ENCODE measurements around the gene ABCC6.
A peak's percentile ranks its signal among the peaks of the same experiment; 100 is the strongest.
"Not testable (repeated sequence)": the region's sequence is repeated elsewhere in the genome, so short reads cannot be mapped to it uniquely, and the experiment has no call there.

ABCC6 gene

GRCh38 chr16:16190546-16190945 is 32.7 kb downstream of the ABCC6 start:
- no peak for ATAC-seq
- DNase-seq: no peak

DNA sequence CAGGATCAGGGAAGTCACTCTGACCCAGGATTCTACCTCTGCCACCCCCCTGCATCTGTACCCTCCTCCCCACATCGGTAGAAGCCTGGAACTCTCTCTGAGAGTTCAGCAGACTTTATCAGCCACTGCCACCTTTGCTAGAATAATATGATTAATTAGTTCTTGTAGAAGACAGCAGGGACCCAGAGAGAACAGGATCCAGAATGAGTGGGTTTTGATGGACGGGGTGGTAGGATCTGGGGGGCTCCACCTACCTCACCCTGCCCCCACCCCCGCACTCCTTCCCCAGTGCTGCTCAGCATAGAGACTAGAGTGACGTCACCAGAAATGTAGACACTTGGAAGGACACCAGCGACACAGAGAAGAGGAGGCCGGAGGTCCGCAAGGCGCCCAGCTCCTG is 33.5 kb downstream of the ABCC6 start:
- DNase-seq (no peak), ATAC-seq (no peak)

GRCh38 chr16:16188827-16189226 is 34.5 kb downstream of the ABCC6 start:
- no peak for ATAC-seq
- no peak for DNase-seq

DNA sequence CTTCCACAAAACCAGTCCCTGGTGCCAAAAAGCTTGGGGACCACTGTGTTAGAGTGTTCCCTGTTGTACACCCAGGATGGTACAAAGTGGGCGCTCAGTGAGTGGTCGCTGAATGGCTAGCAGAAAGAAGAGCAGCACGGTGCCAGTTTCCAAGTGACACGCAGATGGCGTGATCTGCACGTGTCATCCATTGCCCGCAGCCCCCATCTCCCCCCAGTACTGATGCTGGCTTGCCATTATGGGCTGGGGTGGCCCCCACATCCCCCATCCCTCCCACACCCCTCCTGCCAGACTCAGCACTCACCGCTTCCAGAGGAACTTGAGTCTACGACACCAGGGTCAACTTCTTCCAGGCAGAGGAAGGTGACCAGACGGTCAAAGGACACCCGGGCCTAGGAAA is 36.5 kb downstream of the ABCC6 start:
- DNase-seq (no peak), ATAC-seq (no peak)

DNA sequence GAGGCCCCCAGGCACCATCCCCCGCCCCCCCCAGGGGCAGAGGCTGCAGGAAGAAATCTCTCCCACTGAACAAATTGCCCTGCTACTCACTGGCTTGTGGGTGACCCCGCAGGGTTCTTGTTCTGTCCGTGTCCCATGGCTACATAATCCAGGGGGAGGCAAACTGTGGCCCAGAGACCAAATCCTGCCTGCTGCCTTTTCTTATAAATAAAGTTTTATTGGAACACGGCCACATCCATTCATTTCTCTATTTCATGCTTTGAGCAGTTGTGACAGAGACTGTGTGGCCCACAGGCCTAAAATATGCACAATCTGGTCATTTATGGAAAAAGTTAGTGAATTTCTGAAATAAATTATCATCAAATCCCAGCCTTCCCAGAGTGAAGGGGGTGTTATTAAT is 38.2 kb downstream of the ABCC6 start:
- DNase-seq (no peak), ATAC-seq (no peak)

- ATAC-seq: no peak
- no peak for DNase-seq
These were observed 38.7 kb downstream of the ABCC6 start for GRCh38 chr16:16184594-16184993.

- ATAC-seq (no peak), DNase-seq (peak; percentile 9)
These were observed 39.7 kb downstream of the ABCC6 start for GRCh38 chr16:16183562-16183961.

DNA sequence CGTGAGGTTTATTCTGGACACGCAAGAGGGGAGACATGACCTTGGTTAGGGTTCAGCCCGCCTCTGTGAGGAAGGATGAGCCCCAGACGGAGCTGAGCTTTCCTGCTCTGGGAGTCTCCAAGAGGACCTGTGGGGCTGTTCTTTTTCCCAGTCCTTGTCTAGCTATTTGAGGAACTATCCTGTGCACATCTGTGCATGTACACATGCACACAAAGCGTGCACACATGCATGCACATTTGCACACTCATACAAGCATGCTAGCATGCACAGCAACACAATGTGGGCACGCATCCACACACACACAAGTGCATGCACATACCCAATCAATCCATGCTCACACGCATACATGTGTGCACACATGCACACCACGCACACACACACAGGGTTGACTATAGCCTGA is 40.4 kb downstream of the ABCC6 start:
- ATAC-seq: no peak
- DNase-seq: no peak

- ATAC-seq, DNase-seq: not testable (repeated sequence)
These were observed 41.5 kb downstream of the ABCC6 start for GRCh38 chr16:16181748-16182147.

GRCh38 chr16:16178455-16179162 is 44.7 kb downstream of the ABCC6 start:
- DNase-seq: no peak
- ATAC-seq: no peak

DNA sequence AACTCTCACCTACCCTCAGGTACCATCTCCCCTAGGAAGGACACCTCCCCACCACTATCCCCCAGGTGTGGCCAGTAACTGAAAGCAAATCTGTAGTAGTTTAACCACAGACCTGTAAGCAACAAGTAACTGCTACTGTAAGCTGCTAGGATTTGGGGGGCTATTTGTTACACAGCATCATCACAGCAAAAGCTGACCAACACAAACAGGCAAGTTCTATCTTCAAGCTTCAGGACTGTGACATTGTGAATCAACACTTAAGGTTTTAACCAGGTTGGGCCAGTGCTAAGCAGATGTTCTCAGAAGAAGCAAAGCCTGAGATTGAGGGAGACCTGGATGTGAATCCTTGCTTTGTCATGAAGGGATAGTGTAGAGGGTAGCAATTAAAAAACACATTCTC is 47.0 kb downstream of the ABCC6 start:
- DNase-seq (no peak), ATAC-seq (no peak)

DNA sequence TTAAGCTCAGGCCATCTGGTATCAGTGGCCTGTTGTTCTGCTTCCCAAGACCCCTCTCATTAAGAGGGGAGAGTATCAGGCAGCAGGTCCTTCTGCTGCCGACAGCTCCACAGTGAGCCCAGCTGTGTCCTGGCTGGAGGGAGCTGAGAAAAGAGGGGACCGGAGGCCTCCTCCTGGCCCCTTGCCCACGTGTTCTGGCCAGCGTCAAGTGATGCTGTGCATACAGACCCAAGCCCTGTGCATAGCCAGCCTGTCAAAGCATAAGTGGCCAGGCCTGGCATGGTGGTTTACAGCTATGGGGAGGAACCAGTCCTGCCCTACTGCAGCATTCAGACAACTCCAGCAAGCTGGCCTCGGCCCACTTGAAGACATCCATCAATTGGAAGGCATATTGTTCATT is 48.0 kb downstream of the ABCC6 start:
- DNase-seq (no peak), ATAC-seq (no peak)

- ATAC-seq (no peak), DNase-seq (no peak)
These were observed 50.3 kb downstream of the ABCC6 start for GRCh38 chr16:16172991-16173390.

DNA sequence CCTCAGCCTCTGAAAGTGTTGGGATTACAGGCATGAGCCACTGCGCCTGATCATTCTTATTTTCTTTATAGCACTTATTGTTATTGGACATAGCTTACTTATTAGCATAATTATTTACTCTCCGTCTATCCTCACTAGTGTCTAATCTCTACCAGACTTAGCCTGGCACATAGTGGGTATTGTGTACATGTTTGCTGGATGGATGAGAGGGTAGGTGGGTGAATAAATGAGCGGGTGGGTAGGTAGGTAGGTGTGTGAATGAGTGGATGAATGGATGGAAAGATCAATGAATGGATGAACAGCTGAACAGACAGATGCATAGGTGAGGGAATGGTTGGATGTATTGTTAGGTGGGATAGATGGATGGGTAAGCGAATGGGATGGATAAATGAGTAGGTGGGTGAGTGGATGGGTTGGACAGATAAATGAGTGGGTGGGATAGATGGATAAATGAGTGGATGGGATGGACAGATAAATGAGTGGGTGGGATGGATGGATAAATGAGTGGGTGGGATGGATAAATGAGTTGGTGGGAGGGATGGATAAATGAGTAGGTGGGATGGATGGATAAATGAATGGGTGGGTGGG is 51.9 kb downstream of the ABCC6 start:
- DNase-seq: no peak
- no peak for ATAC-seq

GRCh38 chr16:16169615-16170014 is 53.7 kb downstream of the ABCC6 start:
- DNase-seq (no peak), ATAC-seq (no peak)

DNA sequence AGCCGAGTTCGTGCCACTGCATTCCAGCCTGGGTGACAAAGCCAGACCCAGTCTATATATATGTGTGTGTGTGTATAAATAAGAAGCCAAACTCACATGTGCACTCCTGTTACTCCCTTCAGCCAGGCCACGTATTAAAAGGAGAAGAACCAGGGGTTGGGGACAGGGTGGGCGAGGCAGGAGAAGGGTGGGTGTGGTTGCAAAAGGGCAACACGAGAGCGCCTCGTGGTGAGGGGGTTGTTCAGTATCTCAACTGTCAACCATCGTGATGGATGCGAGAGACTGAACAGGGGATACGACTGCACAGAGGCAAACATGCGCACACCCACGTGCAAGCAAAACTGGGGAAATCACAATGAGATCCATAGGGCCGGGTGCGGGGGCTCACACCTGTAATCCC is 54.9 kb downstream of the ABCC6 start:
- no peak for ATAC-seq
- DNase-seq: no peak

DNA sequence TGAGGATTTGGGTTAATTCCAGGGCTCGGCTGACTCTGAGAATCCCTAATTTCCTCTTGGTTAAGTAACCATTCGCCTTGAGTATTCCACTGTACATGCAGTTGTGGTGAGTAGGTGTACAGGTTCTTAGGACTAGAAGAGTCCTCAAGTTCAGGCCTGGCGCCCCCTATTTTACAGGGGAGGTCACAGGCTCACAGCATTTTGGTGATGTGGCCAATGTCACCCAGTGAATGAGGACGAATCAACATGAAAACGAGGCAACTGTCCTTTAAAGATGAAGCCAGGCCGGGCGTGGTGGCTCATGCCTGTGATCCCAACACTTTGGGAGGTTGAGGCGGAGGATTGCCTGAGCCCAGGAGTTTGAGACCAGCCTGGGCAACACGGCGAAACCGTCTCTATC is 55.4 kb downstream of the ABCC6 start:
- ATAC-seq: no peak
- no peak for DNase-seq

DNA sequence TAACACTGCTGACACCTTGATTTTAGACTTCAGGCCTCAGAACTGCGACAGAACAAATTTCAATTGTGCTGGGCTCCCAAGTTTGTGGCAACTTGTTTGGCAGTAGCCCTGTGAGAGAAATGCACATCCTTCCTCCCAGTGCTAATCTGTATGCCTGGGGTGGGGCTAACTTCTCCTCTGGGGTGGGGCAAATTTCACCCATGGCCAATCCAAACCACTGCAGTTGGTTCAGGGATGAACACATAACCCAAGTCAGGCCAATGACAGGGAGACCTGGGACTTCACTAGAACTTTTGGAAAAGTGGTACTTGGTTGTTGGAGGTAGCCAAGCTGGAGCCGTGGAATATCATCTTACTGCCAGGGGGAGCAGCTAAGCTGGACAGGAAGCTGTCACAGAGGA is 56.3 kb downstream of the ABCC6 start:
- DNase-seq (no peak), ATAC-seq (no peak)

DNA sequence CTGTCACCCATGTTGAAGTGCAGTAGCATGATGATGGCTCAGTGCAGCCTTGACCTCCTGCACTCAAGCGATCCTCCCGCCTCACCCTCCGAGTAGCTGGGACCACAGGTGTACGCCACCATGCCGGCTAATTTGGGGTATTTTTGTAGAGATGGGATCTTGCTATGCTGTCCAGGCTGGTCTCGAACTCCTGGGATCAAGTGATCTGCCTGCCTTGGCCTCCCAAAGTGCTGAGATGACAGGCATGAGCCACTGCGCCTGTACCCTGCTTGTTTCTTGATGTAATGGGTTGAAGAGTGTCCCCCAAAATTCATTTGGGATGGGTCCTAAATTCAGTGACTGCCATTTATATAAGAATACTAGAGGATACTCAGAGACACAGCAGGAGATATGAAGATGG is 57.2 kb downstream of the ABCC6 start:
- ATAC-seq (no peak), DNase-seq (no peak)

DNA sequence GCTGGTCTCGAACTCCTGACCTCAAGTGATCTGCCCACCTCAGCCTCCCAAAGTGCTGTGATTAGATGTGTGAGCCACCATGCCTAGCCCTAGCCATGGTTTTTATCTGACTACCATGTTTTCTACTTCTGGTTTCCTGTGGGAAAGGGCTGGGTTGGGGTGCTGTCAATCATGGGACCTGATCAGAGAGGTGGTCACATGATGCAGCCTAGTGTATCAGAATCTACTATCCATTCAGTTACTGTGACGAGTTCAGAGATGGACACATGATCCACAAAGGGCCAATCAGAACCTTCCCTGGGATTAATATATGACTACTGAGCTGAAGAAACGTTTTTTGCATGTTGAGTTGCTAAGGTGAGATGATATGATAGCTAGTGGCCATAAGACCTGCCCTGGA is 59.1 kb downstream of the ABCC6 start:
- no peak for ATAC-seq

DNA sequence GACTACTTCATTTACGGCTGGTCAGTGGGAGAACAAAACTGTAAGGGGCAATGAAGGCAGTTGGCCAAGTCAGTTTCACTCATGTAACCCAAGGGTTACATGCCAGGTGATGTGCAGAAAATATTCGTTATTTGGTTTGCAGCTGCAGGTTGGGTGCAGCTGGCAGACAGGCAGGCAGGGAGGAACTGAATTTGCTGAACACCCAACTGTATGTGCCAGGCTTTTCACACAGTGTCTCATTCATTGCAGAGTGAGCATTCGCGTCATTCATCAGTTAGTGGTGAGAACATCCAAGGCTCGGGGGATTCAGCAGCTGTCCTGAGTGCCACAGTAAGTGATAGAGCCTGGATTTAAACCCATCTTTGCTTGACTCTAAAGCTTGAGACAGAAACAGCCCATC is 59.7 kb downstream of the ABCC6 start:
- ATAC-seq (no peak), DNase-seq (no peak)

More for the DNA sequence above, 59.1 kb downstream of the ABCC6 start:
- DNase-seq: no peak

- DNase-seq: no peak
- no peak for ATAC-seq
These were observed 60.2 kb downstream of the ABCC6 start for GRCh38 chr16:16163109-16163508.

DNA sequence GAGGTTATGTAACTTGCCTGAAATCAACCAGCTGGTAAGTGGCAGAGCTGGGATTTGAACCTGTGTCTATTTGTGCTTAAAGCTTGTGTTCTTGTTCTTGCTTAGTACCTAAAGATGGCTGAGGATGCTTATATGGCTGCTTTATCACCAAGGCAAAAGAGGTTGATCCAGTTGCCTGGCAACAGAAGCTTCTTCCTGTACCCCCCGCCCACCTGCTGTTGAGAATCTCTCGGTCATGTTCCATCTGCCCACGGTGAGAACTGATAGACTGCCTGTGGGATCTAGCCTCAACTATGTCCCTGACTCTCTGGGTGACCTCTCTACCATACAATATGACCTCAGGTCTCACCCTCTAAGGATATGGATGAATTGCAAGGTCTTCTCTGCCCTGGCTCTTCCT is 60.7 kb downstream of the ABCC6 start:
- ATAC-seq (no peak), DNase-seq (no peak)

DNA sequence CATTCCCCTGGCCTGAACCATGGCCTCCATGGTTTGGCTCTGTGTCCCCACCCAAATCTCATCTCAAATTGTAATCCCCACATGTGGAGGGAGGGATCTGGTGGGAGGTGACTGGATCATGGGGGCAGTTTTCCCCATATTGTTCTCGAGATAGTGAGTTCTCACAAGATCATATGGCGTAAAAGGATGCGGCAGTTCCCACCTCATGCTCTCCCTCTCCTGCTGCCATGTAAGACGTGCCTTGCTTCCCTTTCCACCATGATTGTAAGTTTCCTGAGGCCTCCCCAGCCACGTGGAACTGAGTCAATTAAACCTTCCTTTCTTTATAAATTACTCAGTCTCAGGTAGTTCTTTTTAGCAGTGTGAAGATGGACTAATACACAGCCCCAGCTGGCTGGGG is 61.5 kb downstream of the ABCC6 start:
- not testable (repeated sequence) for ATAC-seq, DNase-seq

All from stimulated activated naive CD8-positive, alpha-beta T cell treated with anti-CD3 and anti-CD28 coated beads, Interleukin-15, Interleukin-2, amounts not matched to agents 100 U/mL and 50 U/mL, for 24 hours (primary cell).